Keratinocyte (primary cell): ENCODE measurements around the gene ITGBL1. TPM values are rescaled to one million over a fixed set of nuclear protein-coding genes. Genes with fewer than 3 reads are reported as not detected.

ENCODE experiments used
- DNase-seq: peaks from one replicate; pipeline ENCODE4 v3.0.0-alpha.2; 2011; ENCODE audit warnings: low read depth, missing footprints, low spot score
- FAIRE-seq: peaks from 2 replicates; lab custom pipeline; 2011; peaks lifted over from hg19 to GRCh38; lab: Jason Lieb, UNC
- H2AFZ ChIP-seq: 2 replicates; pipeline ENCODE4 v1.6.0; 2012; ENCODE audit warnings: low read length, control low read depth, inconsistent platforms; ENCODE audit not compliant: control insufficient read depth
- H3K27ac ChIP-seq: 2 replicates; pipeline ENCODE4 v1.5.1; 2011; ENCODE audit warnings: low read length; ENCODE audit not compliant: control insufficient read depth, insufficient read depth
- H3K27me3 ChIP-seq: 3 replicates; pipeline ENCODE4 v1.6.0; 2011; ENCODE audit warnings: low read length; ENCODE audit not compliant: control insufficient read depth, insufficient read depth; ENCODE audit errors: extremely low read depth
- H3K36me3 ChIP-seq, 2 experiments: 2 replicates in 1 of 2; 3 replicates in 1 of 2; pipeline ENCODE4 v1.5.1; 2011; ENCODE audit warnings: low read length in 2 of 2, mild to moderate bottlenecking in 1 of 2; ENCODE audit not compliant: control insufficient read depth in 2 of 2, insufficient read depth in 2 of 2; ENCODE audit errors: extremely low read depth in 1 of 2
- H3K4me1 ChIP-seq: 3 replicates; pipeline ENCODE4 v1.5.1; 2011; ENCODE audit warnings: low read length; ENCODE audit not compliant: control insufficient read depth, insufficient read depth; ENCODE audit errors: extremely low read depth
- H3K4me2 ChIP-seq: 3 replicates; pipeline ENCODE4 v1.6.0; 2011; ENCODE audit warnings: low read depth, low read length; ENCODE audit not compliant: control insufficient read depth, insufficient read depth; ENCODE audit errors: extremely low read depth
- H3K4me3 ChIP-seq, 3 experiments: fragments of 200-600 bp in 1 of 3; sonication (generic) in 1 of 3; 2 replicates in 2 of 3; 3 replicates in 1 of 3; pipeline ENCODE4 v1.5.1; 2011 to 2016; ENCODE audit warnings: low read length in 3 of 3, mild to moderate bottlenecking in 3 of 3, control low read depth in 2 of 3, inconsistent platforms in 1 of 3, low read depth in 1 of 3, mixed read lengths in 1 of 3, mixed run types in 1 of 3, moderate library complexity in 1 of 3; ENCODE audit not compliant: control insufficient read depth in 2 of 3, insufficient read depth in 2 of 3; ENCODE audit errors: extremely low read depth in 1 of 3
- H3K79me2 ChIP-seq: 2 replicates; pipeline ENCODE4 v1.6.0; 2012; ENCODE audit warnings: low read length; ENCODE audit not compliant: control insufficient read depth, insufficient read depth
- H3K9ac ChIP-seq: 3 replicates; pipeline ENCODE4 v1.6.0; 2011; ENCODE audit warnings: low read length; ENCODE audit not compliant: control insufficient read depth, insufficient read depth; ENCODE audit errors: extremely low read depth
- H3K9me1 ChIP-seq: 3 replicates; pipeline ENCODE4 v1.6.0; 2011; ENCODE audit warnings: low read length; ENCODE audit not compliant: control insufficient read depth, insufficient read depth; ENCODE audit errors: extremely low read depth
- H3K9me3 ChIP-seq: 2 replicates; pipeline ENCODE4 v1.5.1; 2012; ENCODE audit warnings: low read depth, low read length; ENCODE audit not compliant: control insufficient read depth
- H4K20me1 ChIP-seq: 3 replicates; pipeline ENCODE4 v1.6.0; 2011; ENCODE audit warnings: low read length; ENCODE audit not compliant: control insufficient read depth, insufficient read depth; ENCODE audit errors: extremely low read depth
- CTCF ChIP-seq, 3 experiments: IDR thresholded peaks in 1 of 3; conservative IDR thresholded peaks in 1 of 3; optimal IDR thresholded peaks in 1 of 3; 2 replicates in 2 of 3; 3 replicates in 1 of 3; pipeline versions ENCODE3 to v1.5.1; 2011; ENCODE audit warnings: low read length in 3 of 3, mild to moderate bottlenecking in 3 of 3, moderate library complexity in 2 of 3, control low read depth in 1 of 3, inconsistent platforms in 1 of 3; ENCODE audit not compliant: insufficient read depth in 2 of 3; ENCODE audit errors: extremely low read depth in 1 of 3
- EZH2 ChIP-seq: IDR thresholded peaks from one replicate; pipeline ENCODE4 v1.6.1; 2012; ENCODE audit warnings: inconsistent platforms, mild to moderate bottlenecking, low read length, moderate library complexity
- dilution Hi-C: fragments of 300-500 bp; cut with MboI; formaldehyde crosslinking; loops from one replicate; pipeline ENCODE4 v1.7.0; 2020; ENCODE audit warnings: low sequenced_read_pairs; ENCODE audit not compliant: extremely low pct_ligation_motif_present
- polyA plus RNA-seq, 5 experiments: library from polyadenylated mRNA; depleted of rRNA in 3 of 5; stranded (reverse) in 3 of 5; stranded (forward) in 1 of 5; unstranded in 1 of 5; fragments of >200 nt; gene quantifications; 1 replicate in 1 of 5; 2 replicates in 3 of 5; 3 replicates in 1 of 5; pipeline versions ENCODE4 v1.2.1 to v1.2.3, GENCODE V29; 2011 to 2012; ENCODE audit warnings: missing spikeins in 2 of 5, low read depth in 1 of 5, low replicate concordance in 1 of 5

ITGBL1 gene
- polyA plus RNA-seq, 1 donor (not counting 4 experiments of a cell fraction or from before 2014, with no cell fraction given) = 2.1 TPM

GRCh38 chr13:101728021-101728420 is 275.5 kb downstream of the ITGBL1 start:
- H3K79me2 ChIP-seq = no peaks in the 10 kb centered on the region
- FAIRE-seq = no peak
- no peaks in the 10 kb centered on the region for H3K27me3 ChIP-seq
- H2AFZ ChIP-seq = no peak overlapping the region
- H4K20me1 ChIP-seq = no peaks in the 10 kb centered on the region
- no peak overlapping the region for H3K4me3 ChIP-seq
- no peaks in the 10 kb centered on the region for H3K36me3 ChIP-seq
- TF ChIP-seq EZH2 (no peak), CTCF (optimal IDR thresholded peaks at IDR 0.05 in 1 of 3, IDR thresholded peaks at IDR 0.05 in 1 of 3, conservative IDR thresholded peaks at IDR 0.05 in 1 of 3; ENCODE audit: extremely low read depth in 1 of 3, insufficient read depth in 2 of 3, low read length in 3 of 3) (no peak)
- DNase-seq = no peak
- no peak overlapping the region for H3K9ac ChIP-seq
- H3K4me1 ChIP-seq = no peaks in the 10 kb centered on the region
- no peaks in the 10 kb centered on the region for H3K9me3 ChIP-seq
- no peak overlapping the region for H3K4me2 ChIP-seq
- no peaks in the 10 kb centered on the region for H3K9me1 ChIP-seq
- dilution Hi-C loops = no loop called here
- H3K27ac ChIP-seq = no peak overlapping the region

GRCh38 chr13:101728615-101729014 is 276.1 kb downstream of the ITGBL1 start:
- dilution Hi-C loops = no loop called here

More at GRCh38 chr13:101728615-101729014, 276.1 kb downstream of the ITGBL1 start:
- Histone ChIP-seq H3K9me1 (no peaks in the 10 kb centered on the region), H3K9ac (no peak overlapping the region), H3K27ac (no peak overlapping the region), H3K9me3 (no peaks in the 10 kb centered on the region), H3K79me2 (no peaks in the 10 kb centered on the region), H3K4me3 (no peak overlapping the region), H2AFZ (no peak overlapping the region), H3K36me3 (no peaks in the 10 kb centered on the region), H3K4me1 (no peaks in the 10 kb centered on the region), H3K4me2 (no peak overlapping the region), H3K27me3 (no peaks in the 10 kb centered on the region), H4K20me1 (no peaks in the 10 kb centered on the region)
- FAIRE-seq (no peak), DNase-seq (no peak)
- TF ChIP-seq EZH2 (no peak), CTCF (optimal IDR thresholded peaks at IDR 0.05 in 1 of 3, IDR thresholded peaks at IDR 0.05 in 1 of 3, conservative IDR thresholded peaks at IDR 0.05 in 1 of 3; ENCODE audit: extremely low read depth in 1 of 3, insufficient read depth in 2 of 3, low read length in 3 of 3) (no peak)
